OCI-LY7 (cell line): ENCODE data around the gene IFNL4.

Source experiments
- CTCF ChIP-seq: fragments of 200-600 bp; sonication (generic); conservative IDR thresholded peaks from 2 replicates; pipeline ENCODE4 v1.5.1; 2014; ENCODE audit warnings: mild to moderate bottlenecking, antibody characterized with exemption, low read length, moderate library complexity, mixed read lengths
- EZH2phosphoT487 ChIP-seq: fragments of 200-600 bp; sonication (generic); IDR thresholded peaks from 2 replicates; pipeline ENCODE4 v1.6.1; 2018; ENCODE audit warnings: low read depth, borderline replicate concordance, mild to moderate bottlenecking, mixed run types, antibody characterized with exemption, low read length, moderate library complexity, mixed read lengths

- TF ChIP-seq CTCF (no peak), EZH2phosphoT487 (no peak)
These were observed 15.9 kb downstream of the IFNL4 start for GRCh38 chr19:39232708-39233107.
